ENCODE results near the gene OSBPL9. TPM values are rescaled to one million over a fixed set of nuclear protein-coding genes. Genes with fewer than 3 reads are reported as not detected.

The OSBPL9 gene
- total RNA-seq, 1 experiment from 2014 or later: 67.6 TPM

GRCh38 chr1:51749151-51749550 is 132.3 kb downstream of the OSBPL9 start:
- no peak for DNase-seq
- Mint-ChIP-seq H3K36me3 (ENCODE audit: insufficient read depth, unreplicated experiment) (peaks cover 8% of the 10 kb centered on the region), H3K27ac (ENCODE audit: unreplicated experiment) (no peak overlapping the region), H3K4me1 (ENCODE audit: low read depth, unreplicated experiment) (no peaks in the 10 kb centered on the region), H3K27me3 (ENCODE audit: unreplicated experiment) (no peaks in the 10 kb centered on the region), H3K9me3 (ENCODE audit: low read depth, unreplicated experiment) (peaks cover 3% of the 10 kb centered on the region), H3K4me3 (ENCODE audit: low read depth, unreplicated experiment) (no peak overlapping the region)
- intact Hi-C loops (cut with micrococcal nuclease; ENCODE audit: unreplicated experiment): no loop called here
- no TSS peak for BruUV-seq (replicated peaks)
- CTCF ChIA-PET: no interaction called here
- TF ChIP-seq CTCF (IDR thresholded peaks at IDR 0.05; ENCODE audit: unreplicated experiment): no peak

- CTCF ChIA-PET: interaction anchor here (0.6 kb wide), 1 partner anchor 350 kb away, joined by 3 read pairs; no protein-coding TSS in a partner anchor
- peaks cover 8% of the 10 kb centered on the region for H3K36me3 Mint-ChIP-seq (ENCODE audit: insufficient read depth, unreplicated experiment)
- H3K9me3 Mint-ChIP-seq (ENCODE audit: low read depth, unreplicated experiment): peaks cover 3% of the 10 kb centered on the region
- no peak for TF ChIP-seq CTCF (IDR thresholded peaks at IDR 0.05; ENCODE audit: unreplicated experiment)
- H3K4me3 Mint-ChIP-seq (ENCODE audit: low read depth, unreplicated experiment): no peak overlapping the region
- intact Hi-C loops (cut with micrococcal nuclease; ENCODE audit: unreplicated experiment): no loop called here
- no peak overlapping the region for H3K27ac Mint-ChIP-seq (ENCODE audit: unreplicated experiment)
- H3K4me1 Mint-ChIP-seq (ENCODE audit: low read depth, unreplicated experiment): no peaks in the 10 kb centered on the region
- no peaks in the 10 kb centered on the region for H3K27me3 Mint-ChIP-seq (ENCODE audit: unreplicated experiment)
- BruUV-seq (replicated peaks): no TSS peak
- DNase-seq: no peak
Measured at GRCh38 chr1:51750218-51750617, 133.3 kb downstream of the OSBPL9 start.

- CTCF ChIA-PET: interaction anchor here (0.6 kb wide), 1 partner anchor 349 kb away, joined by 3 read pairs; no protein-coding TSS in a partner anchor
- no peak for DNase-seq
- TF ChIP-seq CTCF (IDR thresholded peaks at IDR 0.05; ENCODE audit: unreplicated experiment): no peak
Measured at GRCh38 chr1:51750729-51751128, 133.8 kb downstream of the OSBPL9 start.

GRCh38 chr1:51752073-51752948 is 135.4 kb downstream of the OSBPL9 start:
- no peak overlapping the region for H3K27ac Mint-ChIP-seq (ENCODE audit: unreplicated experiment)
- no peak overlapping the region for H3K4me3 Mint-ChIP-seq (ENCODE audit: low read depth, unreplicated experiment)
- CTCF ChIA-PET: interaction anchor here (1.0 kb wide), 1 partner anchor 14 kb away, joined by 3 read pairs; no protein-coding TSS in a partner anchor
- TF ChIP-seq CTCF (IDR thresholded peaks at IDR 0.05; ENCODE audit: unreplicated experiment): no peak
- no peaks in the 10 kb centered on the region for H3K27me3 Mint-ChIP-seq (ENCODE audit: unreplicated experiment)
- BruUV-seq (replicated peaks): no TSS peak
- intact Hi-C loops (cut with micrococcal nuclease; ENCODE audit: unreplicated experiment): no loop called here
- H3K4me1 Mint-ChIP-seq (ENCODE audit: low read depth, unreplicated experiment): no peaks in the 10 kb centered on the region
- H3K9me3 Mint-ChIP-seq (ENCODE audit: low read depth, unreplicated experiment): peaks cover 3% of the 10 kb centered on the region
- DNase-seq: no peak
- peaks cover 8% of the 10 kb centered on the region for H3K36me3 Mint-ChIP-seq (ENCODE audit: insufficient read depth, unreplicated experiment)

More at GRCh38 chr1:51750729-51751128, 133.8 kb downstream of the OSBPL9 start:
- no peak overlapping the region for H3K27ac Mint-ChIP-seq (ENCODE audit: unreplicated experiment)
- peaks cover 8% of the 10 kb centered on the region for H3K36me3 Mint-ChIP-seq (ENCODE audit: insufficient read depth, unreplicated experiment)
- no peak overlapping the region for H3K4me3 Mint-ChIP-seq (ENCODE audit: low read depth, unreplicated experiment)
- no peaks in the 10 kb centered on the region for H3K4me1 Mint-ChIP-seq (ENCODE audit: low read depth, unreplicated experiment)
- intact Hi-C loops (cut with micrococcal nuclease; ENCODE audit: unreplicated experiment): no loop called here
- H3K9me3 Mint-ChIP-seq (ENCODE audit: low read depth, unreplicated experiment): peaks cover 3% of the 10 kb centered on the region
- BruUV-seq (replicated peaks): no TSS peak
- no peaks in the 10 kb centered on the region for H3K27me3 Mint-ChIP-seq (ENCODE audit: unreplicated experiment)

Data from Calu3 (cell line).